AG20443 (cell line): ENCODE data around the gene SLC10A1.
"Not testable (repeated sequence)": the region's sequence is repeated elsewhere in the genome, so short reads cannot be mapped to it uniquely, and the experiment has no call there.

Experiments used
- DNase-seq: peaks from one replicate; pipeline ENCODE4 v3.0.0; 2012; ENCODE audit warnings: low spot score, mixed read lengths

Gene SLC10A1

GRCh38 chr14:69796797-69797500, at the start of gene SLC10A1:
Gene SLC10A1 (minus strand): TSS chr14:69797241. CDS start chr14:69797155, 86 bp downstream.
- no peak for DNase-seq

- DNase-seq: no peak
Observed at GRCh38 chr14:69845787-69846186, 48.7 kb upstream of the SLC10A1 start.

DNA sequence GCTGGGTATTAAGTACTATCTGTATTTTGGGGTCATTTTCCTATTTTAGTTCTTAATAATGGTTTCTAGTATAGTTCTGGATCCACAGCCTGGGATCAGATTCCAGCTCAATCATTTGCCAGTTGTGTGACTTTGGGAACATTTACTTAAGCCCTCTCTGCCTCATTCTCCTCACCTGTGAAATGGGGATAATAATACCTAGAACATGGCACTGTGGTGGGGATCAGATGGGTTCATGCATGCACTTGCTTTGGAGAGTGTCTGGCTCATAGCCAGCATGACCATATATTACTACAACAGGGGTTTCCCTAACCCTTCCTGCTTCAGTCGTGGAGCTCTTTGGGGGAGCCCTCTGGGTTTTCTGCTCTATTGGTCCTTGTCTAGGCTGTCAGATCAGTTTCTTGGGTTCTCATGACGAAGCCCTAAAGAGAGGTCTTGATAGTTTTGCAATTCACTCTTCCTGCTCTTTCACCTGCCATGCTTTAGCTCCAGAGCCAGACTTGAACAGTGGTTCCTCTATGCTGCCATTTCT, 48.1 kb upstream of the SLC10A1 start:
- no peak for DNase-seq

DNA sequence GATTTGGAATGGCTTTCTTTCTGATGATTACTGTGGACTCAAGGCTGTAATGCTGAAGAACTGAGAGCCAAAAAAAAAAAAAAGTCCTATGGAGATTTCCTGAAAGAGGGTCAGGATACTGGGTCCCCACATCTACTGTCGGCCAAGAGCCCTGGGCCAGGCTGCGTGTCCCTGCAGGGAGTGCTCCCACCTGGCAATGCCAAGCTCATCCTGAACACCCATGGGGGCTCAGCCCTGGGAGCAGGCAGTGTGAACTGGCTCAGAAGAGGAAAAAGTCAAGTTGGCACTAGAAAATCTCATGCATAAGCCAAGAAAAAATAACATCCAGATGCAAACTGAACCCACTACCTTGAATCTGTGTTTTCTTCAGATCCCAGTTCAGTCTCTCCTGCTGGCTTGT, 47.1 kb upstream of the SLC10A1 start:
- DNase-seq: no peak

DNA sequence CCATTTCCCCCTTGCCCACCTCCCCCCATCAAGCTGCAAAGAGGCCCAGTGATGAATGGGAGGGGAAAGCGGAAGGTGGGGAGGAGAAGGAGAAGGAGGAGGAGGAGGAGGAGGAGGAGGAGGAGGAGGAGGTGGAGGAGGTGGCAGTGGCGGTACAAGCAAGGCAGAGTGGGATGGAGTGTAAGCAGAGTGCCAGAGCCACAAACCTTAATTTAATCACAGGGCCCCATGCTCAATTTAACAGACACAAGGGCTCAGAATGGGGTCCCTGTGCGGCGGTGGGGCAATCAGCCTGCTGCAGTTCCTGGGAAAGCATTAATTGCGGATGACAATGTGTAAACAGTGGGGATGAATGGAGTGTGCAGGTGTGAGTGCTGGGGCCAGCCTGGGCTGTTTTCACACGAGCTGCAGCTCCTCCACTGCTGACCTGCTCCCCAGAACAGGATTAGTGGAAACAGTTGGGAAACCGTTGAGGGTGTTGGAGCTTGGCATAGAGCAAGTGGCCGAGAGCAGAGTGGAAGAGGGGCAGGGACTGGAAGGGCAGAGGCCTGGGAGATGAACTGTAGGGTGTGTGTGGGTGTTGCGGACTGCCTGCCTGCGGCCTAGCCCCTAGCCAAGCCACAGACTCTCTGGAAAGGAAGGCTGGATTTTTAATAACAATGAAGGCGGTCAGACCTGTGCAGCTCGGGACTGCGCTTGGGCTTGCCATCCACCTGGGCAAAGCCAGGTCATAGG, 45.8 kb upstream of the SLC10A1 start:
- DNase-seq: no peak

- DNase-seq: no peak
Observed at GRCh38 chr14:69841656-69842055, 44.6 kb upstream of the SLC10A1 start.

DNA sequence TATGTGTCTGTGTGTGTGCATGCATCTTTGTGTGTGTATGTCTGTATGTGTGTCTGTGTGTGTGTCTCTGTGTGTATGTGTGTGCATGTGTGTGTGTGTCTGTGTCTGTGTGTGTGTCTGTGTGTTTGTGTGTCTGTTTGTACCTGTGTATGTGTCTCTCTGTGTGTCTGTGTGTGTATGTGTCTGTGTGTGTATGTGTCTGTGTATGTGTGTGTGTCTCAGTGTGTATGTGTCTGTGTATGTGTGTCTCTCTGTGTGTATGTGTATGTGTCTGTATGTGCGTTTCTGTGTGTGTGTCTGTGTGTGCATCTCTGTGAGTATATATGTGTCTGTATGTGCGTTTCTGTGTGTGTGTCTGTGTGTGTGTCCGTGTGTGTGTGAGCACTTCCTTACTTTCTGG, 42.6 kb upstream of the SLC10A1 start:
- DNase-seq: no peak

DNA sequence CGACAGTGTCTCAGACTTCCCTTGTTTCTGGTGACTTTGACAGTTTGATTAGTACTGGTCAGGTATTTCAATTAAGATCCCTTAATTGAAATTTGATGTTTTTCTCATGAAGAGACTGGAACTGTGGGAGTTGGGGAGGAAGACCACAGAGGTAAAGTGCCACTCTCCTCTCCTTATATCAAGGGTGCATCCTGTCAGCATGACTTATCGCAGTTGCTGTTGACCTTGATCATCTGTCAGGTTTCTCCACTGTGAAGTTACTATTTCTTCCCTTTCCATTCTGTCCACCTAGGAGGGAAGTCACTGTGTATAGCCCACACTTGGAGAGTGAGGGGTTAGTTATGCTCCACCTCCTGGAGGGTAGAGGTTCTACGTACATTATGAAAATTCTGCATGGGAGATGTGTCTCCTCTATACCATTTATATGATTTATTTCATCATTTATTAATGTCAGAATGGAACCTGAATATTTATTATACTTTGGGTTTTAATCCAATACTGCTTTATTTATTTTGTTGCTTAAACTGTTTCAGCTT, 41.9 kb upstream of the SLC10A1 start:
- DNase-seq: no peak

GRCh38 chr14:69828879-69829278, 31.8 kb upstream of the SLC10A1 start:
- no peak for DNase-seq

GRCh38 chr14:69828354-69828753, 31.3 kb upstream of the SLC10A1 start:
- DNase-seq: no peak

- DNase-seq: no peak
Observed at GRCh38 chr14:69827560-69827959, 30.5 kb upstream of the SLC10A1 start.

- DNase-seq: no peak
Observed at GRCh38 chr14:69822456-69822855, 25.4 kb upstream of the SLC10A1 start.

GRCh38 chr14:69820991-69821390, 23.9 kb upstream of the SLC10A1 start:
- no peak for DNase-seq

- no peak for DNase-seq
Observed at GRCh38 chr14:69819607-69820006, 22.6 kb upstream of the SLC10A1 start.

DNA sequence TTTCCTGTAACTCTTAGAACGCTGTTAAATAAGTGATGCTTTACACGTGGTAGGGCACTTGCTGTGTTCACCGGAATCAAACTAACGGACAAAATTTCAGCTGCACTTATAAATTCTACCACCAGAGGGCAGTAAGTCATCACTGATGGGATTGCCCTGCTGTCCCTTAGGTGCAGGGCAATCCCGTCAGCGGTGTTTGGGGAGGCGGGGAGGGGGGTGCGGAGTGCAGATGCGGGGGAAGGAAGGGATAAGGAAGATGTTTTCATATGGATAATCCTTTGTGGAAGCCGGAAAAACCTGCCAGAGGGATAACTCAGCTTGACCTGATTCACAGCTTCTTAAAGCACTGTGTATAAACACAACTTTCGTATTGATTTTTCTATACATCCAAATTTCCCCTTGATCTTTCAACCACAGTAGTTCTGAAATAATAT, 21.7 kb upstream of the SLC10A1 start:
- peak; percentile 85 for DNase-seq

DNA sequence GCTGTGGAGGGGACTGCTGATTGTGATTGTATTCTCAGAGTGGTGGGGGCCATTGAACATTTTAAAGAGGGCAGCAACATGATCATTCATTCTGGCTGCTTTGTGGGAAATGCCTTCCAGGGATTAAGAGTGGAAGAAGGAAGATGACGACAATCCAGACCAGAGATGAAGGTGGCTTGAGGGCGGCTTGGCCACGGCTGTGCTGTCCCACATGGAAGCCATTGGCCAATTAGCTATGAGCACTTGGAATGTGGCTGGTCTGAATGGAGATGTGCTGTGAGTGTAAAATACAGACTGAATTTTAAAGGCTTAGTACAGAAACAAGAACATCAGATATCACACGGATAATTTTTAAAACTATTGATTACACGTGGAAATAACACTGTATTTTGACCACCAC, 19.2 kb upstream of the SLC10A1 start:
- no peak for DNase-seq

- no peak for DNase-seq
Observed at GRCh38 chr14:69815556-69815955, 18.5 kb upstream of the SLC10A1 start.

DNA sequence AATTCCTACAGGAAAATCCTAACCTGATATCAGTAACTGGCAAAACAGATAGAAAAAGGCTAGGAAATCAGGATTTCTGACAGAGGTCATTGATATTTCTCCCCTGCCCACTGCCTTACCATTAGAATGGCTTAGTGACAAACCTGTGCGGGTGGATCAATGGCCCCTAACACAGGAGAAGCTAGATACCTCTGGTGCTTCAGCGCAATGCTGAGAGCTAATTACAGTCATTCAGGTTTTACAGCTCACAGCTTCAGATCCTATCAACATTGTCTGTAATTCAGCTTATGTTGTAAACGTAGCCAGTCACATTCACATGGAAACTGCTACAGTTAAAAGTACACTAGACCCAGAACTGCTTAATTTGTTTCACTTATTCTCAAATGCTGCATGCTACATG, 17.4 kb upstream of the SLC10A1 start:
- no peak for DNase-seq

DNA sequence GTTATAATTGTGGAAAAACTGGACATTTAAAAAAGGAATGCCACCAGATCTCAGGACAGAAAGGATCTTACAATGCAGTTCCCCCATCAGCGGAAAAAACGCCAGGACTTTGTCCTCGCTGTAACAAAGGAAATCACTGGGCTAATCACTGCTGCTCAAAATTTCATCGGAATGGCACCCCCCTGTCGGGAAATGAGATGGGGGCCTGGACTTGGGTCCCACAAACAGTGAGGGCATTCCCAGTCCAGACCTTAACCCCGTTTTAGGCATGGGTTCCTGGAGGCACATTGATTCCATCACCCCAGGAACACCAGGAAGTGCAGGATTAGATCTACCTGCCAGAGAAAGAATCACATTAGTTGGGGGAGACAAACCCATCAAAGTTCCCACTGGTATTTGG, 16.3 kb upstream of the SLC10A1 start:
- not testable (repeated sequence) for DNase-seq

GRCh38 chr14:69812711-69813110, 15.7 kb upstream of the SLC10A1 start:
- DNase-seq: no peak

DNA sequence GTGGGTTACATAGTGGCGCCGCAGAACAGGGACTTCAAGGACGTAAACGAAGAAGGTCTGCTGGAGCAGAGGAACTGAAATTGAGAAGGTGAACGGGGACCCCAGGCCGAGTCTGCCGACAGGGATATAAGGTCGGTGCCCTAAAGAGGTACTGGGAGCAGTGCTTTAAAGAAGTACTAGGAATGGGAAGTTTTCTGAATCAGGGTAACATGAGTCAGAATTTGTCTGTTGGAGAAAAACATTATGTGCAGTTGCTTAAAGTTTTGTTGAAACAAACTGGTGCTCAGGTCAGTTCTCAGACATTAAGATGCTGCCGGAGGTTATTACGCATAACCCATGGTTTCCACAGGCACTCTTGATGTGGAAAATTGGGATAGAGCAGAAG, 14.8 kb upstream of the SLC10A1 start:
- DNase-seq: no peak

- no peak for DNase-seq
Observed at GRCh38 chr14:69811227-69811867, 14.3 kb upstream of the SLC10A1 start.
